HepG2 (cell line): ENCODE data around the gene NINL. TPM values are rescaled to one million over a fixed set of nuclear protein-coding genes. Genes with fewer than 3 reads are reported as not detected.

Source experiments
- ATAC-seq: fragments of 200-7000 bp; cut with Tn5 transposase; 3 replicates; pipeline ENCODE4 v1.9.1; 2020; ENCODE audit warnings: mild to moderate bottlenecking, moderate library complexity
- BruUV-seq: library from RNA; stranded (reverse); fragments of 400-500 nt; replicated peaks from 2 replicates; lab custom pipeline; 2021; lab: Mats Ljungman, UMichigan
- CTCF ChIA-PET: fragments of 300-600 bp; formaldehyde crosslinking; extraction: SDS; loops from one replicate; lab custom pipeline; 2021; ENCODE audit warnings: low total read pairs, inconsistent platforms, low intra/inter-chr PET ratio; lab: Yijun Ruan, JAX
- POLR2A ChIA-PET: fragments of 350-600 bp; sonication (Branson Sonifier 250); formaldehyde crosslinking; loops from one replicate; lab custom pipeline; 2020; ENCODE audit warnings: antibody characterized with exemption, inconsistent platforms; lab: Yijun Ruan, JAX
- DNase-seq: peaks from one replicate; pipeline ENCODE4 v3.0.0-alpha.2; 2015; ENCODE audit warnings: low spot score
- FAIRE-seq: peaks from 3 replicates; lab custom pipeline; 2011; peaks lifted over from hg19 to GRCh38; lab: Jason Lieb, UNC
- H2AFZ ChIP-seq: one replicate; pipeline ENCODE4 v1.6.1; 2011; ENCODE audit warnings: low read length, inconsistent platforms
- H3K27ac ChIP-seq: fragments of 300-600 bp; 3 replicates; pipeline ENCODE4 v1.8.0; 2011; ENCODE audit warnings: mixed run types, mild to moderate bottlenecking, mixed read lengths, low read length, inconsistent platforms; ENCODE audit not compliant: insufficient read depth; ENCODE audit errors: extremely low read length
- H3K27me3 ChIP-seq, 2 experiments: fragments of 200-600 bp in 1 of 2; 2 replicates in 1 of 2; 3 replicates in 1 of 2; pipeline versions ENCODE4 v1.6.0 to v1.8.0; 2011; ENCODE audit warnings: low read length in 2 of 2, mild to moderate bottlenecking in 2 of 2, moderate library complexity in 2 of 2, inconsistent platforms in 1 of 2; ENCODE audit not compliant: insufficient read depth in 2 of 2, control insufficient read depth in 1 of 2
- H3K36me3 ChIP-seq, 2 experiments: fragments of 200-600 bp in 1 of 2; replicated peaks in 1 of 2; 2 replicates in 1 of 2; 3 replicates in 1 of 2; pipeline versions ENCODE4 v1.5.1 to v1.8.0; 2011; ENCODE audit warnings: low read length in 2 of 2, inconsistent platforms in 1 of 2; ENCODE audit not compliant: insufficient read depth in 2 of 2, control insufficient read depth in 1 of 2
- H3K4me1 ChIP-seq: 2 replicates; pipeline ENCODE4 v1.5.1; 2012; ENCODE audit warnings: low read length, inconsistent platforms; ENCODE audit not compliant: insufficient read depth
- H3K4me2 ChIP-seq: 2 replicates; pipeline ENCODE4 v1.6.0; 2011; ENCODE audit warnings: low read depth, low read length, inconsistent platforms
- H3K4me3 ChIP-seq, 3 experiments: fragments of 200-600 bp in 1 of 3; sonication (generic), shearing (Covaris generic) in 1 of 3; replicated peaks in 1 of 3; 2 replicates each; pipeline ENCODE4 v1.5.1; 2011 to 2016; ENCODE audit warnings: low read length in 3 of 3, inconsistent platforms in 2 of 3, low read depth in 2 of 3, mild to moderate bottlenecking in 2 of 3, control low read depth in 1 of 3, mixed read lengths in 1 of 3; ENCODE audit not compliant: insufficient read depth in 1 of 3
- H3K79me2 ChIP-seq: one replicate; pipeline ENCODE4 v1.6.1; 2011; ENCODE audit warnings: low read length, inconsistent platforms; ENCODE audit not compliant: insufficient read depth
- H3K9ac ChIP-seq: 2 replicates; pipeline ENCODE4 v1.6.0; 2011; ENCODE audit warnings: mild to moderate bottlenecking, low read depth, low read length, inconsistent platforms; ENCODE audit not compliant: insufficient read depth
- H3K9me3 ChIP-seq: 2 replicates; pipeline ENCODE4 v1.5.1; 2012; ENCODE audit warnings: mild to moderate bottlenecking, low read length
- H4K20me1 ChIP-seq: 2 replicates; pipeline ENCODE4 v1.6.0; 2011; ENCODE audit warnings: inconsistent platforms, mild to moderate bottlenecking, low read length, moderate library complexity; ENCODE audit not compliant: insufficient read depth
- BORCS8-MEF2B ChIP-seq: sonication (generic); formaldehyde crosslinking; IDR thresholded peaks from 2 replicates; pipeline ENCODE4 v1.8.0; 2022; ENCODE audit warnings: mild to moderate bottlenecking, missing genetic modification reagents
- CEBPG ChIP-seq: IDR thresholded peaks from 2 replicates; pipeline ENCODE4 v1.6.1; 2016
- CENPBD1 ChIP-seq: sonication (generic); formaldehyde crosslinking; IDR thresholded peaks from 2 replicates; pipeline ENCODE4 v1.8.0; 2022; ENCODE audit warnings: missing genetic modification reagents, low read depth, mild to moderate bottlenecking, borderline replicate concordance
- EEA1 ChIP-seq: sonication (generic); formaldehyde crosslinking; IDR thresholded peaks from 2 replicates; pipeline ENCODE4 v1.5.1; 2020; ENCODE audit warnings: mild to moderate bottlenecking, missing genetic modification reagents, borderline replicate concordance
- HMG20B ChIP-seq: conservative IDR thresholded peaks from 2 replicates; pipeline ENCODE4 v1.6.1; 2016; ENCODE audit warnings: missing genetic modification reagents, missing compliant biosample characterization
- HOXA9 ChIP-seq: sonication (generic); formaldehyde crosslinking; IDR thresholded peaks from 2 replicates; pipeline ENCODE4 v1.8.1; 2022; ENCODE audit warnings: missing genetic modification reagents, mild to moderate bottlenecking, moderate library complexity, borderline replicate concordance
- MLLT10 ChIP-seq: sonication (generic); formaldehyde crosslinking; IDR thresholded peaks from 2 replicates; pipeline ENCODE4 v1.4.0; 2020; ENCODE audit warnings: missing genetic modification reagents
- SATB2 ChIP-seq: sonication (generic); formaldehyde crosslinking; IDR thresholded peaks from 2 replicates; pipeline ENCODE4 v1.5.0; 2020; ENCODE audit warnings: missing genetic modification reagents
- SKIL ChIP-seq: sonication (generic); formaldehyde crosslinking; IDR thresholded peaks from 2 replicates; pipeline ENCODE4 v1.8.0; 2022; ENCODE audit warnings: missing genetic modification reagents, mild to moderate bottlenecking, moderate library complexity, borderline replicate concordance
- SMARCC2 ChIP-seq: fragments of 450-650 bp; IDR thresholded peaks from 2 replicates; pipeline ENCODE4 v1.6.1; 2017; ENCODE audit warnings: antibody characterized with exemption, mild to moderate bottlenecking
- ZFP91 ChIP-seq: sonication (generic); formaldehyde crosslinking; IDR thresholded peaks from 2 replicates; pipeline ENCODE4 v1.9.0; 2022; ENCODE audit warnings: missing genetic modification reagents, mild to moderate bottlenecking, borderline replicate concordance
- ZNF17 ChIP-seq: sonication (generic); formaldehyde crosslinking; IDR thresholded peaks from 2 replicates; pipeline ENCODE4 v1.5.0; 2020; ENCODE audit warnings: mild to moderate bottlenecking, missing genetic modification reagents
- ZNF430 ChIP-seq: sonication (generic); formaldehyde crosslinking; IDR thresholded peaks from 2 replicates; pipeline ENCODE4 v1.9.0; 2021; ENCODE audit warnings: mild to moderate bottlenecking, missing genetic modification reagents
- ZNF558 ChIP-seq: sonication (generic); formaldehyde crosslinking; IDR thresholded peaks from 2 replicates; pipeline ENCODE4 v1.9.0; 2022; ENCODE audit warnings: mild to moderate bottlenecking, missing genetic modification reagents, borderline replicate concordance
- ZNF629 ChIP-seq: sonication (generic); formaldehyde crosslinking; conservative IDR thresholded peaks from 2 replicates; pipeline ENCODE4 v1.5.0; 2020; ENCODE audit warnings: missing genetic modification reagents
- ZNF660 ChIP-seq: sonication (generic); formaldehyde crosslinking; IDR thresholded peaks from 2 replicates; pipeline ENCODE4 v1.5.1; 2020; ENCODE audit warnings: mild to moderate bottlenecking, low read depth, missing genetic modification reagents, borderline replicate concordance
- ZNF749 ChIP-seq: sonication (generic); formaldehyde crosslinking; IDR thresholded peaks from 2 replicates; pipeline ENCODE4 v1.8.0; 2022; ENCODE audit warnings: mild to moderate bottlenecking, missing genetic modification reagents, moderate library complexity, borderline replicate concordance
- ZNF850 ChIP-seq: sonication (generic); formaldehyde crosslinking; conservative IDR thresholded peaks from 2 replicates; pipeline ENCODE4 v1.9.0; 2021; ENCODE audit warnings: mild to moderate bottlenecking, missing genetic modification reagents
- WGBS: methylation state at CpG from one replicate; pipeline ENCODE4 v1.1.6; 2017; ENCODE audit warnings: low lambda C conversion rate; 5-methylcytosine and 5-hydroxymethylcytosine counted together
- in situ Hi-C: cut with HindIII; loops from 2 replicates; pipeline ENCODE4 v1.10.0; 2017; ENCODE audit warnings: low pct_unique_long_range_greater_than_20kb; ENCODE audit not compliant: extremely low pct_ligation_motif_present
- intact Hi-C: fragments of 100-400 bp; cut with micrococcal nuclease; formaldehyde crosslinking; loops from one replicate; pipeline ENCODE4 v1.10.0; 2022; ENCODE audit not compliant: unreplicated experiment
- polyA plus RNA-seq, 8 experiments: library from polyadenylated mRNA; depleted of rRNA in 3 of 8; stranded (reverse) in 7 of 8; unstranded in 1 of 8; fragments of >200 nt; fragmentation: Illumina TruSeq in 4 of 8; extraction: Trizol in 4 of 8; gene quantifications; 2 replicates each; pipeline versions ENCODE4 v1.2.1 to v1.2.3, GENCODE V29; 2011 to 2016; ENCODE audit warnings: low read depth in 4 of 8, missing spikeins in 1 of 8, mixed read lengths in 1 of 8; ENCODE audit not compliant: insufficient read depth in 1 of 8
- total RNA-seq, 5 experiments: library from RNA; depleted of rRNA; stranded (reverse); fragments of >200 nt; fragmentation: Illumina TruSeq; extraction: Trizol; gene quantifications; 2 replicates each; pipeline ENCODE4 v1.2.3, GENCODE V29; 2016; ENCODE audit warnings: low read depth in 1 of 5
- TF ChIP-seq, protein P1 (sequence below): sonication (generic); formaldehyde crosslinking; IDR thresholded peaks from 2 replicates; pipeline ENCODE4 v1.4.0; 2020; ENCODE audit warnings: missing genetic modification reagents

Gene NINL
- total and polyA plus RNA-seq, 2 of the 13 experiments (the other 11 are each of a cell fraction or from before 2014, with no cell fraction given) = 32.3 to 34.3 TPM

DNA sequence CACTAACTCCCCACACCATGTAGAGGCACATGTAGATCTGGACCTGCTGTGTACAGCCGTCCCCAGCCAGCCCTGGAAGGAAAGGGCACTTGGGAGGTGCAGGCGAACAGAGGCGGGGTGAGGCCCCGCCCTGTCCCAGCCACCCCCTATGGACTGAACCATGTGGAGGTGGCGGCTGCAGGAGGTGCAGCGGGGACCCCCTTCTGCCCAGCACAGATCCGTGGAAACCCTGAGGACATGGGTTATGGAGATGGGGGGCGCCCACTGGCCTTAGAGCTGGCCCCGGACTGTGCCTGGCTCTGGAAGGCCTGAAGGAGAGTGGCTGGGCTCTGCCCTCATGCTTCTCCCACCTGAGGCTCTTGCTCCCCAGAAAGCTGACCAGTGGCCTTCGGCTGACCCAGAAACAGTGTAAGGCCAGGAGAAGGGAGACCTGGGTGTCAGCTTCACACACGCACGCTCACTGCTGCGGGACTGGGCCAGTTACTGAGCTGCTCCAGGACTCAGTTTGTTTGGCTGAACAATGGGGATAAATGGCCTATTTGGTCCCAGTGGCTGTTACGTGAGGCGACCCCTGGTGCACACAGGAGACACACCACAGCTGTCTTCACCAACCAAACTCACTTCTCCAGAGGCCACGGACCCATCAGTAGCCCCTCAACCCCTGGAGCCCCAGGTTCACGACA is 90.7 kb downstream of the NINL start:
- intact Hi-C loops = no loop called here
- POLR2A ChIA-PET = no interaction called here
- ATAC-seq = peak; percentile 1; the same call in 1 of the 3 replicates
- TF ChIP-seq ZNF660 (CRISPR knock-in tag) (no peak), CEBPG (CRISPR knock-in tag) (no peak), ZNF17 (CRISPR knock-in tag) (no peak), ZNF430 (CRISPR knock-in tag) (no peak), ZNF749 (no peak), ZNF629 (CRISPR knock-in tag) (peak; percentile 93), SATB2 (CRISPR knock-in tag) (no peak), ZNF850 (CRISPR knock-in tag) (no peak), ZFP91 (CRISPR knock-in tag) (peak; percentile 42; the same call in 1 of the 2 replicates), BORCS8-MEF2B (CRISPR knock-in tag) (no peak), HMG20B (no peak), MLLT10 (CRISPR knock-in tag) (no peak), SKIL (CRISPR knock-in tag) (no peak), ZNF558 (CRISPR knock-in tag) (no peak), CENPBD1 (no peak), HOXA9 (CRISPR knock-in tag) (peak; percentile 76; the same call in 1 of the 2 replicates), EEA1 (no peak), SMARCC2 (no peak)
- TF ChIP-seq, protein P1, sequence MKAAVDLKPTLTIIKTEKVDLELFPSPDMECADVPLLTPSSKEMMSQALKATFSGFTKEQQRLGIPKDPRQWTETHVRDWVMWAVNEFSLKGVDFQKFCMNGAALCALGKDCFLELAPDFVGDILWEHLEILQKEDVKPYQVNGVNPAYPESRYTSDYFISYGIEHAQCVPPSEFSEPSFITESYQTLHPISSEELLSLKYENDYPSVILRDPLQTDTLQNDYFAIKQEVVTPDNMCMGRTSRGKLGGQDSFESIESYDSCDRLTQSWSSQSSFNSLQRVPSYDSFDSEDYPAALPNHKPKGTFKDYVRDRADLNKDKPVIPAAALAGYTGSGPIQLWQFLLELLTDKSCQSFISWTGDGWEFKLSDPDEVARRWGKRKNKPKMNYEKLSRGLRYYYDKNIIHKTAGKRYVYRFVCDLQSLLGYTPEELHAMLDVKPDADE = no peak

More for the DNA sequence above, 90.7 kb downstream of the NINL start:
- Histone ChIP-seq H3K27ac (no peak overlapping the region), H3K27me3 (no peaks in the 10 kb centered on the region), H3K4me2 (no peak overlapping the region), H3K4me1 (no peaks in the 10 kb centered on the region), H4K20me1 (no peaks in the 10 kb centered on the region), H3K36me3 (peaks cover 27 to 28% of the 10 kb centered on the region in 2 experiments), H3K79me2 (no peaks in the 10 kb centered on the region), H3K4me3 (no peak overlapping the region), H3K9me3 (no peaks in the 10 kb centered on the region), H2AFZ (no peak overlapping the region), H3K9ac (no peak overlapping the region)
- in situ Hi-C loops = no loop called here
- DNase-seq (no peak), FAIRE-seq (no peak)
- CTCF ChIA-PET = no interaction called here
- WGBS = 98% methylated on average over 17 of the region's 17 CpGs
- no TSS peak for BruUV-seq
